CD4-positive, alpha-beta T cell treated with Interleukin-15 for 1 hour (primary cell): ENCODE results near the gene LHFPL5.

Experiments
- DNase-seq: peaks from one replicate; pipeline ENCODE4 v3.0.0-alpha.2; 2020

LHFPL5 gene

GRCh38 chr6:35794536-35795452, 10.4 kb upstream of the LHFPL5 start:
- DNase-seq: no peak

- no peak for DNase-seq
These were observed 9.6 kb upstream of the LHFPL5 start for GRCh38 chr6:35795453-35796071.

- no peak for DNase-seq
These were observed 8.9 kb upstream of the LHFPL5 start for GRCh38 chr6:35796236-35796635.

- DNase-seq: no peak
These were observed 7.2 kb upstream of the LHFPL5 start for GRCh38 chr6:35797837-35798526.

DNA sequence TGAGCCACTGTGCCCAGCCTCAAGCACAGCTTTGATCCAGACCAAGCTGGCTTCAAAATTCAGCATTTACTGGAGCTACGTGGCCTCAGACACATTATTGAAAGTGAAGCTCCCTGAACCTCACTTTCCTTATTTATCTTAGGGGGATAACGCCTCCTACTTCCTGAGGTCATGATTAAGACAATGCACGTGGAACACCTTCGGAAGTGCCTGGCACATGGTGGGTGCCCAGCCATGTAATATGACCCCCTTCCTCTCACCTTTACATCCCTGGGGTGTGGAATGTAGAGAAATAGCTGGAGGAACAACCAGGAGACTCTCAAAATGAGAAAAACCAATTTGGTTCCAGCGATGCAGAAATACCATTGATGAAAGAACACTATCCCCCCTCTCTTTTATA, 6.4 kb upstream of the LHFPL5 start:
- no peak for DNase-seq

DNA sequence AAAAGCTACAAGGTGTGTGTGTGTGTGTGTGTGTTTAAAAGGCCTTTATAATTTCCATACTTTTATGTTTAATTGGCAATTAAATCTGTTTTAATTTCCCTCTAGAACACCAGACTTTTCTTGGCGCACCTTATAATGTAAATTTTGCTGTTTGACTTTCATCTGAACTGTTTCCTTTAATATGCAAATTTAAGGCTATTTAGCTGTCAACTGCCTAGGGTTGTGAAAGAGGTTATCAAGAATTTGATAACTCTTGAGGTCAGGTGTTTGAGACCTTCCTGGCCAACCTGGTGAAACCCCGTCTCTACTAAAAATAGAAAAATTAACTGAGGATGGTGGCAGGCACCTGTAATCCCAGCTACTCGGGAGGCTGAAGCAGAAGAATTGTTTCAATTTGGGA, 4.0 kb upstream of the LHFPL5 start:
- DNase-seq: no peak

GRCh38 chr6:35808688-35809087, 3.5 kb downstream of the LHFPL5 start:
- no peak for DNase-seq

GRCh38 chr6:35809809-35810208, 4.7 kb downstream of the LHFPL5 start:
- DNase-seq: no peak

DNA sequence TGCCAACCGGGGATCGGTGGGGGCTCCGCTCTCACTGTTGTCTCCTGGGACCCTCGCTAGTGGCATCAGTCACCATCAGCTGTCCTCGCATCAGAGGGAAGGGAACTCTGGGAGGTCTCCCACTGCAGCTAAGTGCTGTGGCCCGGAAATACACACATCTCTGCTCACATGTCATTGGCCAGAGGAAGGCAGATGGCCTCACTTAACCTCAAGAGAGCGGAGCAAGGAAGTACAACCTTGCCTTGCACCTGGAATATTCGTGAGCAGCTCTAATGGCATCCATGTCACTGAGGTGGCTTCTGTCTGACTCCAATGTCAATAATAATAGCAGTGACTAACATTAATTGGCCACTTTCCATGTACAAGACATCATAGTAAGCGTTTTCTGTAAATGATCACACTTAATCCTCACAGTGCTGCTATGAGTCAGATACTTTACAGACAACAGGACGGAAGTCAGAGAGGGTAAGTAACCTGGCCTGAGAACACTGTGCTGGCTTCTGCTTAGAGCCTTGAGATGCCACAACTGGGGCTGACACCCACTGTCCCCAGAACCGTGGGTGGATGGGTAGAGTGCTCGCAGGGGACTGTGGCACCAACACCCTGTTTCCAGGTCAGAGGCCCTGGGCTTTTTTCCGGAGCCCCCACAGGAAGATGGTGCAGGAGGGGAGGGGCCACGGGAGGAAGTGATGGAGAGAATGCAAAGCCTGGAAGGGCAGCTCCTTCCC, 6.0 kb downstream of the LHFPL5 start:
- no peak for DNase-seq

DNA sequence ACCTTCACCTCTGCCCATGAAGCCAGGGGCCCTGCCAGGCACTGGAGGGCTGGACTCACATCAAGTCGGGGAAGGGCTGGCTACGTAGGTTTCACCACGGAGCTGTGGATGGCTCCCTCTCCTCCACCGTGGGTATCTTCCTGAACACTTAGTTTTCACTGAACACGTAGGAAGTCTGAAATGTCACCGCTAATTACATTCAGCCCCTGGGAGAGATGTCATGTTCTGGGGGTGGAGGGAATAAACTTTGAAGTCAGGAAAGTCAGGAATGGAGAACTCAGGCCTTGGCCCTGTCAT, 6.5 kb downstream of the LHFPL5 start:
- no peak for DNase-seq

DNA sequence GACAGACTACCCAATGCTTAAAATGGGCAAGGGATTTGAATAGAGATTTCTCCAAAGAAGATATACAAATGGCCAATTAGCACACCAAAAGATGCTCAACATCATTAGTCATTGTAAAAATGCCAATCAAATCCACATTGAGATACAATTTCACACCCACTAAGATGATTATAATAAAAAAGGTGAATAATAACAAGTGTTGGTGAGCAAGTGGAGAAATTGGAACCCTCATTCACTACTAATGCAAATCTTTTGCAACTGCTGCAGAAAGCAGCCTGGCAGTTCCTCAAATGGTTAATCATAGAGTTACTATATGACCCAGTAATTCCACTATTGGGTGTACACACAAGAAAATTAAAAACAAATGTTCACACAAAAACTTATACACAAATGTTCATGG, 12.4 kb downstream of the LHFPL5 start:
- no peak for DNase-seq

- no peak for DNase-seq
These were observed 18.4 kb downstream of the LHFPL5 start for GRCh38 chr6:35823601-35824000.

GRCh38 chr6:35824552-35825192, 19.5 kb downstream of the LHFPL5 start:
- no peak for DNase-seq

DNA sequence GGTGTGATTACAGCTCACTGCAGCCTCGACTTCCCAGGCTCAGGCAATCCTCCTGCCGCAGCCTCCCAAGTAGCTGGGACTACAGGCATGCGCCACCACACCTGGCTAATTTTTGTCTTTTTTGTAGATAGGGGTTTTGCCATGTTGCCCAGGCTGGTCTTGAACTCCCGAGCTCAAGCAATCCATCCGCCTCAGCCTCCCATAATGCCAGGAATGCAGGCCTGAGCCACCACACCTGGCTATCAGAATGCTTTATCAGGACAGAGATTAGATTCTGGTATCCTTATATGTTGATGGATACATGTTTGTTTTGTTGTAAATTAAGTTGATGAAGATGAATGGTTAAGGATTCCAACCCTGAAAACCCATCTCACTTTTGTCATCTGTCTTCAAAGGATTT, 24.2 kb downstream of the LHFPL5 start:
- DNase-seq: no peak

- DNase-seq: no peak
These were observed 26.3 kb downstream of the LHFPL5 start for GRCh38 chr6:35831257-35832007.

GRCh38 chr6:35833536-35833935, 28.4 kb downstream of the LHFPL5 start:
- DNase-seq: no peak

DNA sequence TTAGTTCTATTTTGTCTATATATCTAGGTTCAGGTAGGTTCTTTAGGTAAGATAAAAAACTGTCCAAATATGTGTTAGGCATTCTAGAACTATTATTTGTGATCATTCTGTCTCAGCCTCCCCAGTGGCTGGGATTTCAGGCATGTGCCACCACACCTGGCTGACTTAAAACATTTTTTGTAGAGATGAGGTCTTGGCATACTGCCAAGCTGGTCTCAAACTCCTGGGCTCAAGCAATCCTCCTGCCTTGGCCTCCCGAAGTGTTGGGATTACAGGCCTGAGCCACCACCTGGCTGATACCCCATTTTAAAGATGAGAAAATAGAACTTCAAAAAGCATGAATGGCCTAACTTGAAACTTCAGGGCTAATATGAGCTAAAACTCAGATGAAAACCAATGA, 33.9 kb downstream of the LHFPL5 start:
- no peak for DNase-seq

GRCh38 chr6:35842381-35842780, 37.2 kb downstream of the LHFPL5 start:
- no peak for DNase-seq

DNA sequence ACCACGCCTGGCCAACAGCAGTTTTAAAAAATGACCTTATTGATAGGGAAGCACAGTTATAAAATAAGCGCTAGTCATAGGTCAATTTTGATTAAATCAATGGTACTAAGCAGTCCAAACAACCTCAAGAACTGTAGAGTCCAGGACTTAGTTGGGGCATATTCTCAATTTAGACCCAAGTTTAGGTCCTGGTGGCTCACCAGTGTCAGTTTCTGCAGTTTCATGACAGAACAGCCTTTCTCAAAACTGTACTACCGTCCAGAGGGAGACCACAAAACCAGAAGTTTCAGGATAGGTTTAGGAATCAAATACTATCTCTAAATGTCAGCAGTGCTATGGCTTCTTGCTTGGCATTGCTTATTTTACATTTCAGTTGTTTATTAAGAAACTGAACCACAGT, 39.1 kb downstream of the LHFPL5 start:
- no peak for DNase-seq

GRCh38 chr6:35850208-35850607, 45.1 kb downstream of the LHFPL5 start:
- no peak for DNase-seq

DNA sequence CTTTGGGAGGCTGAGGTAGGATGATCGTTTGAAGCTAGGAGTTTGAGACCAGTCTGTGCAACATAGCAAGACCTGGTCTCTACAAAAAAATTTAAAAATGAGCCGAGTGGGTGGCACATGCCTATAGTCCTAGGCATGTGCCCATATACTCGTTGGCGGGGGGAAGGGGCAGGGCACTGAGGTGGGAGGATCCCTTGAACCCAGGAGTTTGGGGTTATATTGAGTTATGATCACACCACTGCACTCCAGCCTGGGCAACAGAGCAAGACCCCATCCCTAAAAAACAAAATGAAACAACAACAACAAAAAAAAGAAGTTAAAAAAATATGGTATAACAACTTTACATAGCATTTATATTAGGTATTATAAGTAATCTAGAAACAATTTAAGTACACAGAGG, 47.8 kb downstream of the LHFPL5 start:
- no peak for DNase-seq

DNA sequence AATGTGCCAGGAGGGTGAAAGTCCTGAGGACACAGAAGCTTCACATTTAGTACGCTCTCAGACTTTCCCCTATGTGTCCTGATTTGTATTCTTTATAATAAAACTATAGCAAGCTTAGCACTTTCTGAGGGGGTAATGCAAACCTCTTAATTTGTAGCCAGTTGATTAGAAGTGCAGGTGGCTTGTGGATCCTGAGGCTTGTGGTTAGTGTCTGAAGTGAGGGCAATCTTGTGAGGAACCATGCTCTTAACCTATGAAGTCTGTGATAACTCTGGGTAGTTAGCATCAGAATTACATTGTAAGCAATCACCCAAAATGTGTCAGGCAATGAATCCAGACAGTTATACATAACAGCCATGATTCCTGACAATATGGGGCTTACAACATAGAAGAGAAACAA, 51.1 kb downstream of the LHFPL5 start:
- DNase-seq: no peak
